ENCODE results near the gene KCNA2. TPM values are rescaled to one million over a fixed set of nuclear protein-coding genes. Genes with fewer than 3 reads are reported as not detected.

The KCNA2 gene
- total RNA-seq, 2 donors from 2014 or later, result 2.0 to 3.1 TPM

- peak; percentile 93 for TF ChIP-seq CTCF (IDR thresholded peaks at IDR 0.05)
- no peak for ATAC-seq (ENCODE audit: insufficient number of reproducible peaks, low FRiP score, low read depth)
- no peaks in the 10 kb centered on the region for H3K27me3 ChIP-seq (replicated peaks; ENCODE audit: insufficient read depth)
- no peak overlapping the region for H3K27ac ChIP-seq
- peak; percentile 50 for DNase-seq (ENCODE audit: low spot score)
- H3K4me3 ChIP-seq, result peak overlapping the region; percentile 45
- H3K9me3 ChIP-seq, result no peaks in the 10 kb centered on the region
- H3K36me3 ChIP-seq, result no peaks in the 10 kb centered on the region
- peaks cover 0 to 9% of the 10 kb centered on the region in 2 donors for H3K4me1 ChIP-seq (ENCODE audit: control insufficient read depth in 1 of 2, low read depth in 2 of 2)
Measured at GRCh38 chr1:110619412-110620249, 13.5 kb upstream of the KCNA2 start.

GRCh38 chr1:110618668-110619067, 12.5 kb upstream of the KCNA2 start:
- Histone ChIP-seq H3K4me1 (ENCODE audit: control insufficient read depth in 1 of 2, low read depth in 2 of 2) (peaks cover 0 to 9% of the 10 kb centered on the region in 2 donors), H3K9me3 (no peaks in the 10 kb centered on the region), H3K27me3 (replicated peaks; ENCODE audit: insufficient read depth) (no peaks in the 10 kb centered on the region), H3K36me3 (no peaks in the 10 kb centered on the region), H3K27ac (no peak overlapping the region), H3K4me3 (no peak overlapping the region)
- ATAC-seq (ENCODE audit: insufficient number of reproducible peaks, low FRiP score, low read depth) (no peak), DNase-seq (ENCODE audit: low spot score) (no peak)
- no peak for TF ChIP-seq CTCF (IDR thresholded peaks at IDR 0.05)

- no peak overlapping the region for H3K4me3 ChIP-seq
- ATAC-seq (ENCODE audit: insufficient number of reproducible peaks, low FRiP score, low read depth) (no peak), DNase-seq (ENCODE audit: low spot score) (no peak)
- no peak overlapping the region for H3K27ac ChIP-seq
- no peak for TF ChIP-seq CTCF (IDR thresholded peaks at IDR 0.05)
- no peaks in the 10 kb centered on the region for H3K36me3 ChIP-seq
- peaks cover 0 to 9% of the 10 kb centered on the region in 2 donors for H3K4me1 ChIP-seq (ENCODE audit: control insufficient read depth in 1 of 2, low read depth in 2 of 2)
- no peaks in the 10 kb centered on the region for H3K9me3 ChIP-seq
- H3K27me3 ChIP-seq (replicated peaks; ENCODE audit: insufficient read depth), result no peaks in the 10 kb centered on the region
Measured at GRCh38 chr1:110617589-110617988, 11.4 kb upstream of the KCNA2 start.

GRCh38 chr1:110617116-110617515, 11.0 kb upstream of the KCNA2 start:
- no peak overlapping the region for H3K4me3 ChIP-seq
- H3K4me1 ChIP-seq (ENCODE audit: control insufficient read depth in 1 of 2, low read depth in 2 of 2), result peaks cover 0 to 9% of the 10 kb centered on the region in 2 donors
- no peaks in the 10 kb centered on the region for H3K9me3 ChIP-seq
- ATAC-seq (ENCODE audit: insufficient number of reproducible peaks, low FRiP score, low read depth) (no peak), DNase-seq (ENCODE audit: low spot score) (no peak)
- no peaks in the 10 kb centered on the region for H3K27me3 ChIP-seq (replicated peaks; ENCODE audit: insufficient read depth)
- TF ChIP-seq CTCF (IDR thresholded peaks at IDR 0.05), result no peak
- H3K36me3 ChIP-seq, result no peaks in the 10 kb centered on the region
- H3K27ac ChIP-seq, result no peak overlapping the region

GRCh38 chr1:110616587-110616986, 10.4 kb upstream of the KCNA2 start:
- no peak for TF ChIP-seq CTCF (IDR thresholded peaks at IDR 0.05)
- Histone ChIP-seq H3K27me3 (replicated peaks; ENCODE audit: insufficient read depth) (no peaks in the 10 kb centered on the region), H3K27ac (no peak overlapping the region), H3K9me3 (no peaks in the 10 kb centered on the region), H3K36me3 (no peaks in the 10 kb centered on the region), H3K4me3 (no peak overlapping the region), H3K4me1 (ENCODE audit: control insufficient read depth in 1 of 2, low read depth in 2 of 2) (peaks cover 0 to 9% of the 10 kb centered on the region in 2 donors)
- DNase-seq (ENCODE audit: low spot score), result no peak
- ATAC-seq (ENCODE audit: insufficient number of reproducible peaks, low FRiP score, low read depth), result no peak

Data from thoracic aorta (tissue), 2 donors.